ENCODE results near the gene ST13. TPM values are rescaled to one million over a fixed set of nuclear protein-coding genes. Genes with fewer than 3 reads are reported as not detected.
"Not testable (repeated sequence)": the region's sequence is repeated elsewhere in the genome, so short reads cannot be mapped to it uniquely, and the experiment has no call there.

ST13 gene
- total and polyA plus RNA-seq, 3 donors from 2014 or later, result 139 to 345 (median 149) TPM

GRCh38 chr22:40875111-40875510, 18.7 kb upstream of the ST13 start:
- Histone ChIP-seq H3K4me3 (no peak overlapping the region), H3K4me1 (no peaks in the 10 kb centered on the region), H3K27ac (no peak overlapping the region), H3K9me3 (no peaks in the 10 kb centered on the region), H3K27me3 (no peaks in the 10 kb centered on the region), H3K36me3 (ENCODE audit: low read depth, missing control alignments) (no peaks in the 10 kb centered on the region)
- TF ChIP-seq POLR2A (IDR thresholded peaks at IDR 0.05), result no peak
- TF ChIP-seq, protein P1, sequence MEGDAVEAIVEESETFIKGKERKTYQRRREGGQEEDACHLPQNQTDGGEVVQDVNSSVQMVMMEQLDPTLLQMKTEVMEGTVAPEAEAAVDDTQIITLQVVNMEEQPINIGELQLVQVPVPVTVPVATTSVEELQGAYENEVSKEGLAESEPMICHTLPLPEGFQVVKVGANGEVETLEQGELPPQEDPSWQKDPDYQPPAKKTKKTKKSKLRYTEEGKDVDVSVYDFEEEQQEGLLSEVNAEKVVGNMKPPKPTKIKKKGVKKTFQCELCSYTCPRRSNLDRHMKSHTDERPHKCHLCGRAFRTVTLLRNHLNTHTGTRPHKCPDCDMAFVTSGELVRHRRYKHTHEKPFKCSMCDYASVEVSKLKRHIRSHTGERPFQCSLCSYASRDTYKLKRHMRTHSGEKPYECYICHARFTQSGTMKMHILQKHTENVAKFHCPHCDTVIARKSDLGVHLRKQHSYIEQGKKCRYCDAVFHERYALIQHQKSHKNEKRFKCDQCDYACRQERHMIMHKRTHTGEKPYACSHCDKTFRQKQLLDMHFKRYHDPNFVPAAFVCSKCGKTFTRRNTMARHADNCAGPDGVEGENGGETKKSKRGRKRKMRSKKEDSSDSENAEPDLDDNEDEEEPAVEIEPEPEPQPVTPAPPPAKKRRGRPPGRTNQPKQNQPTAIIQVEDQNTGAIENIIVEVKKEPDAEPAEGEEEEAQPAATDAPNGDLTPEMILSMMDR (IDR thresholded peaks at IDR 0.05), result no peak
- DNase-seq, result no peak
- WGBS, 2 donors, result 90 to 96% methylated on average over 3 of the region's 3 CpGs
- intact Hi-C loops (cut with DNase I; ENCODE audit: low total_unique reads), result no loop called here

GRCh38 chr22:40874016-40874415, 17.6 kb upstream of the ST13 start:
- H3K27ac ChIP-seq, result no peak overlapping the region
- no peaks in the 10 kb centered on the region for H3K4me1 ChIP-seq
- H3K9me3 ChIP-seq, result no peaks in the 10 kb centered on the region
- intact Hi-C loops (cut with DNase I; ENCODE audit: low total_unique reads), result no loop called here
- no peak for DNase-seq
- H3K27me3 ChIP-seq, result no peaks in the 10 kb centered on the region
- WGBS, 2 donors, result 93 to 95% methylated on average over 3 of the region's 3 CpGs
- H3K4me3 ChIP-seq, result no peak overlapping the region
- TF ChIP-seq, protein P1 (IDR thresholded peaks at IDR 0.05), result no peak
- TF ChIP-seq POLR2A (IDR thresholded peaks at IDR 0.05), result no peak
- no peaks in the 10 kb centered on the region for H3K36me3 ChIP-seq (ENCODE audit: low read depth, missing control alignments)

- intact Hi-C loops (cut with DNase I; ENCODE audit: low total_unique reads); H3K4me1 ChIP-seq; H3K4me3 ChIP-seq; H3K27ac ChIP-seq; H3K9me3 ChIP-seq; H3K36me3 ChIP-seq (ENCODE audit: low read depth, missing control alignments); DNase-seq; H3K27me3 ChIP-seq: not testable (repeated sequence)
- 93 to 98% methylated on average over 6 of the region's 6 CpGs for WGBS, 2 donors
These were observed 11.9 kb upstream of the ST13 start for GRCh38 chr22:40868379-40868778.

GRCh38 chr22:40867109-40867508, 10.7 kb upstream of the ST13 start:
- whole genome bisulfite sequencing, 2 donors, result 82 to 83% methylated on average over 2 of the region's 2 CpGs
- H3K27ac ChIP-seq, result no peak overlapping the region
- intact Hi-C loops (cut with DNase I; ENCODE audit: low total_unique reads), result no loop called here

GRCh38 chr22:40862537-40862936, 6.1 kb upstream of the ST13 start:
- intact Hi-C loops (cut with DNase I; ENCODE audit: low total_unique reads), result no loop called here
- H3K36me3 ChIP-seq (ENCODE audit: low read depth, missing control alignments), result no peaks in the 10 kb centered on the region
- 84 to 93% methylated on average over 2 of the region's 2 CpGs for WGBS, 2 donors
- no peak overlapping the region for H3K4me3 ChIP-seq
- no peak for DNase-seq
- no peaks in the 10 kb centered on the region for H3K9me3 ChIP-seq
- TF ChIP-seq, protein P1 (IDR thresholded peaks at IDR 0.05), result no peak
- no peak for TF ChIP-seq POLR2A (IDR thresholded peaks at IDR 0.05)
- H3K4me1 ChIP-seq, result peaks cover 9% of the 10 kb centered on the region
- no peak overlapping the region for H3K27ac ChIP-seq
- no peaks in the 10 kb centered on the region for H3K27me3 ChIP-seq

More at GRCh38 chr22:40867109-40867508, 10.7 kb upstream of the ST13 start:
- no peaks in the 10 kb centered on the region for H3K27me3 ChIP-seq
- no peaks in the 10 kb centered on the region for H3K36me3 ChIP-seq (ENCODE audit: low read depth, missing control alignments)
- H3K4me1 ChIP-seq, result no peaks in the 10 kb centered on the region
- no peak for DNase-seq
- H3K9me3 ChIP-seq, result no peaks in the 10 kb centered on the region
- no peak overlapping the region for H3K4me3 ChIP-seq
- TF ChIP-seq POLR2A (IDR thresholded peaks at IDR 0.05), result no peak

DNA sequence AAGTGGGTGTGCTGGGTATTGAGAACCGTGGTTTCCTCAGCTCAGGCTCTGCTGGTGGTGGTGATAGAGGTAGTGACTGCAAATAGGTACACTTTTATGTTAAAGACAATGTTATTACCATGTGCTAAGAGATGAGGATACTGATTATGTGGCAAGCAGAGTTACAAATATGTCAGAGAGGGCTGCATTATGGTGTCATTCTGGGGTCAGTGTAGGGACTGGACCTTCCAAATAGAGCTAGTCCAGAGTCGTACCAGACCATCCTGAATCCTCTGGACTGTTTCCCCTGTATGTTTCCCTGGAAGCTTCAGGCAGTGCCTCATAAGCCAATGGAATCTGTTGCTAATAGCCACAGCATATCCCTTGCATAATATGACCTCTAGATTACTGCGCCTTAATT, 5.6 kb upstream of the ST13 start, which contains the start of gene DNAJB7:
Gene DNAJB7 (minus strand): TSS at position 101 of the 400 bp plus-strand sequence. CDS start 119 bp downstream, outside the sequence.
- TF ChIP-seq POLR2A (IDR thresholded peaks at IDR 0.05), result no peak
- TF ChIP-seq, protein P1 (IDR thresholded peaks at IDR 0.05), result no peak
- Histone ChIP-seq H3K9me3 (no peaks in the 10 kb centered on the region), H3K36me3 (ENCODE audit: low read depth, missing control alignments) (no peaks in the 10 kb centered on the region), H3K4me1 (peaks cover 9% of the 10 kb centered on the region), H3K27ac (no peak within 1 kb of the TSS), H3K4me3 (no peak within 1 kb of the TSS), H3K27me3 (no peaks in the 10 kb centered on the region)
- no peak for DNase-seq
- 89 to 95% methylated on average over 3 of the region's 3 CpGs for WGBS, 2 donors
- intact Hi-C loops (cut with DNase I; ENCODE audit: low total_unique reads), result no loop called here

All from testis (tissue), 3 donors.